GM12878 (cell line): ENCODE measurements around the gene CHN2. TPM values are rescaled to one million over a fixed set of nuclear protein-coding genes. Genes with fewer than 3 reads are reported as not detected.
A peak's percentile ranks its signal among the peaks of the same experiment; 100 is the strongest.

Experiments used
- ATAC-seq: fragments of 200-7000 bp; cut with Tn5 transposase; 3 replicates; pipeline ENCODE4 v1.9.1; 2020; ENCODE audit warnings: mild to moderate bottlenecking, moderate library complexity
- BruUV-seq: library from RNA; stranded (reverse); fragments of 400-500 nt; replicated peaks from 2 replicates; lab custom pipeline; 2021; lab: Mats Ljungman, UMichigan
- CTCF ChIA-PET: fragments of 300-600 bp; sonication (Branson Sonifier 250); formaldehyde crosslinking; extraction: SDS; loops from one replicate; lab custom pipeline; 2021; ENCODE audit warnings: inconsistent platforms; lab: Yijun Ruan, JAX
- POLR2A ChIA-PET: fragments of 350-600 bp; formaldehyde crosslinking; extraction: SDS; loops from one replicate; lab custom pipeline; 2021; ENCODE audit warnings: inconsistent platforms; lab: Charles Lee
- RAD21 ChIA-PET: fragments of 300-600 bp; sonication (Branson Sonifier 250); formaldehyde crosslinking; loops from one replicate; lab custom pipeline; 2023; ENCODE audit warnings: antibody characterized with exemption; ENCODE audit not compliant: unreplicated experiment; lab: Charles Lee
- SMC1A ChIA-PET: fragments of 300-600 bp; sonication (Branson Sonifier 250); formaldehyde crosslinking; loops from one replicate; lab custom pipeline; 2023; ENCODE audit not compliant: unreplicated experiment, uncharacterized antibody; lab: Charles Lee
- DNase-seq: peaks from one replicate; pipeline ENCODE4 v3.0.0-alpha.2; 2011; ENCODE audit warnings: low read depth, low spot score
- FAIRE-seq: peaks from 3 replicates; lab custom pipeline; 2011; peaks lifted over from hg19 to GRCh38; lab: Jason Lieb, UNC
- H2AFZ ChIP-seq: 2 replicates; pipeline ENCODE4 v1.6.0; 2011; ENCODE audit warnings: low read depth, low read length, control low read depth; ENCODE audit not compliant: control insufficient read depth
- H3K27ac ChIP-seq: 2 replicates; pipeline ENCODE4 v1.5.1; 2011; ENCODE audit warnings: control low read depth; ENCODE audit not compliant: control insufficient read depth, insufficient read depth
- H3K27me3 ChIP-seq, 2 experiments: replicated peaks in 1 of 2; 2 replicates each; pipeline versions ENCODE4 v1.6.0 to v1.6.1; 2011; ENCODE audit warnings: low read length in 1 of 2; ENCODE audit not compliant: control insufficient read depth in 2 of 2, insufficient read depth in 2 of 2
- H3K36me3 ChIP-seq, 2 experiments: 2 replicates each; pipeline ENCODE4 v1.5.1; 2011; ENCODE audit warnings: low read length in 1 of 2; ENCODE audit not compliant: control insufficient read depth in 2 of 2, insufficient read depth in 2 of 2
- H3K4me1 ChIP-seq: 2 replicates; pipeline ENCODE4 v1.6.1; 2011; ENCODE audit warnings: mild to moderate bottlenecking, low read length, moderate library complexity, mixed read lengths; ENCODE audit not compliant: control insufficient read depth, insufficient read depth
- H3K4me2 ChIP-seq: 2 replicates; pipeline ENCODE4 v1.6.0; 2011; ENCODE audit warnings: control low read depth; ENCODE audit not compliant: control insufficient read depth, insufficient read depth
- H3K4me3 ChIP-seq: fragments of 200-600 bp; sonication (generic); 2 replicates; pipeline ENCODE4 v1.5.1; 2016
- H3K79me2 ChIP-seq: 2 replicates; pipeline ENCODE4 v1.6.0; 2011; ENCODE audit warnings: low read length; ENCODE audit not compliant: control insufficient read depth, insufficient read depth
- H3K9ac ChIP-seq: 2 replicates; pipeline ENCODE4 v1.8.0; 2011; ENCODE audit warnings: low read length, control low read depth, mixed read lengths; ENCODE audit not compliant: control insufficient read depth, insufficient read depth
- H3K9me3 ChIP-seq: replicated peaks from 3 replicates; pipeline ENCODE4 v1.5.1; 2011; ENCODE audit warnings: mild to moderate bottlenecking, low read length; ENCODE audit not compliant: control insufficient read depth, insufficient read depth
- H4K20me1 ChIP-seq: 2 replicates; pipeline ENCODE4 v1.6.0; 2011; ENCODE audit not compliant: control insufficient read depth, insufficient read depth
- ESRRA ChIP-seq: IDR thresholded peaks from 2 replicates; pipeline ENCODE4 v1.6.1; 2012; ENCODE audit warnings: mild to moderate bottlenecking, low read length, improper control_type of control experiment
- HSF1 ChIP-seq: fragments of 150-350 bp; IDR thresholded peaks from 2 replicates; pipeline ENCODE4 v1.6.1; 2014; ENCODE audit warnings: mild to moderate bottlenecking, low read depth, low read length
- KAT2A ChIP-seq: conservative IDR thresholded peaks from 2 replicates; pipeline ENCODE4 v1.6.1; 2011; ENCODE audit warnings: low read depth, low read length; ENCODE audit not compliant: control insufficient read depth
- RB1 ChIP-seq: fragments of 450-650 bp; formaldehyde crosslinking; IDR thresholded peaks from 2 replicates; pipeline ENCODE4 v1.6.1; 2017; ENCODE audit warnings: mild to moderate bottlenecking, borderline replicate concordance
- SIX5 ChIP-seq: IDR thresholded peaks from 2 replicates; pipeline ENCODE4 v1.6.1; 2011; ENCODE audit warnings: mild to moderate bottlenecking, low read depth, low read length, moderate library complexity; ENCODE audit not compliant: severe bottlenecking
- TCF3 ChIP-seq: IDR thresholded peaks from 2 replicates; pipeline ENCODE4 v1.6.1; 2012; ENCODE audit warnings: low read depth, mild to moderate bottlenecking, low read length, borderline replicate concordance; ENCODE audit not compliant: insufficient read depth
- ZNF207 ChIP-seq: fragments of 450-650 bp; IDR thresholded peaks from 2 replicates; pipeline ENCODE4 v1.6.1; 2014; ENCODE audit warnings: antibody characterized with exemption, mild to moderate bottlenecking, borderline replicate concordance
- ZNF217 ChIP-seq: fragments of 450-650 bp; IDR thresholded peaks from 2 replicates; pipeline ENCODE4 v1.6.1; 2017; ENCODE audit warnings: antibody characterized with exemption, mild to moderate bottlenecking
- WGBS: methylation state at CpG from one replicate; pipeline ENCODE4 v1.1.6; 2016; ENCODE audit warnings: low lambda C conversion rate; ENCODE audit not compliant: insufficient replicate concordance, insufficient coverage; ENCODE audit errors: missing lambda C conversion rate; 5-methylcytosine and 5-hydroxymethylcytosine counted together
- in situ Hi-C: fragments of 300-500 bp; cut with MboI; formaldehyde crosslinking; loops from 9 replicates; pipeline ENCODE4 v1.14.3; 2018; ENCODE audit warnings: mixed read lengths
- intact Hi-C: fragments of 100-400 bp; cut with micrococcal nuclease; formaldehyde crosslinking; loops from one replicate; pipeline ENCODE4 v1.14.2; 2022; ENCODE audit not compliant: unreplicated experiment
- polyA plus RNA-seq, 11 experiments: library from polyadenylated mRNA; depleted of rRNA in 4 of 11; unstranded in 6 of 11; stranded (reverse) in 5 of 11; fragments of >200 nt; fragmentation: Nextera tagmentation in 4 of 11; fragmentation: Illumina TruSeq in 1 of 11; extraction: Ambion mirVana in 4 of 11; extraction: Trizol in 1 of 11; gene quantifications; 1 replicate in 1 of 11; 2 replicates in 10 of 11; pipeline versions ENCODE4 v1.2.1 to v1.2.3, GENCODE V29; 2011 to 2016; ENCODE audit warnings: inconsistent platforms in 2 of 11, missing spikeins in 2 of 11, low read depth in 1 of 11
- total RNA-seq, 4 experiments: library from RNA; depleted of rRNA in 3 of 4; stranded (reverse); fragments of >200 nt in 3 of 4; fragmentation: Illumina TruSeq in 1 of 4; extraction: Trizol in 1 of 4; gene quantifications; 2 replicates each; pipeline versions ENCODE4 v1.2.1 to v1.2.3, GENCODE V29; 2013 to 2021

The CHN2 gene
- total and polyA plus RNA-seq, 10 of the 15 experiments (the other 5 are each of a cell fraction or from before 2014, with no cell fraction given) = 0.11 to 3.8 (median 0.37) TPM; not detected in 2

GRCh38 chr7:29285861-29286260 is 91.3 kb downstream of the CHN2 start:
- Histone ChIP-seq H3K4me3 (no peak overlapping the region), H2AFZ (no peak overlapping the region), H3K27ac (no peak overlapping the region), H3K9ac (no peak overlapping the region), H3K79me2 (no peaks in the 10 kb centered on the region), H3K9me3 (no peaks in the 10 kb centered on the region; the same call in 1 of the 3 replicates), H3K36me3 (no peaks in the 10 kb centered on the region), H3K4me1 (peaks cover 17% of the 10 kb centered on the region), H3K27me3 (peaks cover 0 to 9% of the 10 kb centered on the region in 2 experiments; a peak in 1 of 4 replicates), H4K20me1 (no peaks in the 10 kb centered on the region), H3K4me2 (no peak overlapping the region)
- 27% methylated on average over 2 of the region's 3 CpGs for WGBS
- POLR2A ChIA-PET = no interaction called here
- no peak for TF ChIP-seq TCF3
- 0 out of 2 replicates have a peak, but pooled peaks have one; percentile 4 for TF ChIP-seq ZNF217
- TF ChIP-seq ZNF207 = no peak
- no peak for TF ChIP-seq ESRRA
- TF ChIP-seq HSF1 = no peak
- no peak for TF ChIP-seq RB1
- no peak for TF ChIP-seq KAT2A
- no peak for TF ChIP-seq SIX5
- FAIRE-seq (no peak), DNase-seq (no peak), ATAC-seq (no peak)
- BruUV-seq = no TSS peak
- intact Hi-C loops (loop anchor here (5.0 kb wide), 1 partner anchor 89 kb away; no protein-coding TSS in a partner anchor), in situ Hi-C loops (no loop called here)
- SMC1A ChIA-PET = no interaction called here
- RAD21 ChIA-PET = no interaction called here
- CTCF ChIA-PET = no interaction called here
